Activated CD4-positive, alpha-beta T cell treated with anti-CD3 and anti-CD28 coated beads for 1 hour (primary cell): ENCODE results near the gene SASH3.

Experiments
- DNase-seq: peaks from one replicate; pipeline ENCODE4 v3.0.0-alpha.2; 2020

The SASH3 gene

DNA sequence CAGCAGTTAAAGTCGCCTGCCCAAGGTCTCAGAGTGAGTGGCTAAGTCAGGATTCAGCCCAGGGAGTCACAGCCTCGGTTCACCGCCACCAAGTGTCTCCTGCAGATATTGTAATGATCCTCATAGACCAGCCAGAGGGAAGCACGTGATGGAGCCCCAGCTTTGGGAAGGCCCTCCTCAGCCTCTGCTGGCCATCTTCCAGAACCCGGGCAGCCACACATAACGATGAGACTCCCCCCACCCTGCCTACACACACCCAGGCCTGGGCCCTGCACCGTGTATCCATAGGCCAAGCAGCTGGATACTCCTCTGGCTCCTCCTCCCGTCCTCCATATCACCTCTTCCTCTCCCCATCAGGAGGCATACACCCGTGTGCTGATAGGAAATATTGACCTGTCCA lies 19.6 kb upstream of the SASH3 start:
- no peak for DNase-seq

GRCh38 chrX:129760981-129761380 lies 18.8 kb upstream of the SASH3 start:
- no peak for DNase-seq

DNA sequence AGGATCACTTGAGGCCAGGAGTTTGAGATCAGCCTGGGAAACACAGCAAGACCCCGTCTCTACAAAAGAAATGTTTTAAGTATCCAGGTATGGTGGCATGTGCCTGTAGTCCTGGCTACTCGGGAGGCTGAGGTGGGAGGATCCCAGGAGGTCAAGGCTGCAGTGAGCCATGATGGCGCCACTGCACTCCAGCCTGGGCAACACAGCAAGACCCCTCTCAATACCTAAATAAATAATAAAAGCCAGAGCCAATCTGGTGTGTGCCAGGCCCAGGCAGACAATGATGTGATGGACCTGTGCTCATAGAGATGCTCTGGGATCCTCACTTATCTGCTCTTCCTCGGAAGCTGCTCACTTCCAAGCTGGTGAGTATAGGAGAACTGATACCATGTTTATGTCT lies 18.2 kb upstream of the SASH3 start:
- DNase-seq = no peak

DNA sequence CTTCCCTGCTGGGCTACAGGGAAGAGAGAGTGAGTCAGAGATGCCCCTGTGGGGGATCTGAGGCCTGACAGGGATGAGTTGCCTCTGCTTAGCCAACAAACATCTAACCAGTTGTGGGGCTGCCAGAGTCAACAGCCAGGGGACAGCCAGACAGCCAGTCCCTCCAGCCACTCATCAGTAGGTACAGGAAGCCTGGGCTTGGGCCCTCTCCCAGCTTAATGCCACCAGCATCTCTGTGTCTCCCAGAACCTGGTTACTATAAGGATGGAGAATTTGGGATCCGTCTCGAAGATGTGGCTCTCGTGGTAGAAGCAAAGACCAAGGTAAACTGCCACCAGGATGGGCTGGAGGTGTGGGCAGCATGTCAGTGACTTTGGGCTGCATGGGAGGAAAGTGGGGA lies 17.3 kb upstream of the SASH3 start:
- DNase-seq = no peak

DNA sequence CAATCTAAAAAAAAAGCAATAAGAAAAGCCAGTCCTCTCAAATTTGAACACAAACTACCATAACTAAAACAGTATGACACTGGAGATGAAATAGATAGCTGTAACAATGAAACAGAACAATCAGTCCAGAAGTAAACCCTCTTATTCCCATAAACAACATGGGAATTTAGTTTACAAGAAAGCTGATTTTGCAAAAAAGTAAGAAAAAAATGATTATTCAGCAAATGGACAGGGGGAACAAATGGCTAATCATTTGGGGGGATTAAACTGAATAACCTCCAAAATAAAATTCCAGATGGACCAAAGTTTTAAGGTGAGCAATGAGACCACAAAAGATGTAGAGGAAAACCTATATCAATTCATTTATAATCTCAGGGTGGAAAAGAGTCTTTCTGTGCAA lies 16.1 kb upstream of the SASH3 start:
- DNase-seq = no peak

GRCh38 chrX:129768186-129768585 lies 11.6 kb upstream of the SASH3 start:
- DNase-seq = no peak

DNA sequence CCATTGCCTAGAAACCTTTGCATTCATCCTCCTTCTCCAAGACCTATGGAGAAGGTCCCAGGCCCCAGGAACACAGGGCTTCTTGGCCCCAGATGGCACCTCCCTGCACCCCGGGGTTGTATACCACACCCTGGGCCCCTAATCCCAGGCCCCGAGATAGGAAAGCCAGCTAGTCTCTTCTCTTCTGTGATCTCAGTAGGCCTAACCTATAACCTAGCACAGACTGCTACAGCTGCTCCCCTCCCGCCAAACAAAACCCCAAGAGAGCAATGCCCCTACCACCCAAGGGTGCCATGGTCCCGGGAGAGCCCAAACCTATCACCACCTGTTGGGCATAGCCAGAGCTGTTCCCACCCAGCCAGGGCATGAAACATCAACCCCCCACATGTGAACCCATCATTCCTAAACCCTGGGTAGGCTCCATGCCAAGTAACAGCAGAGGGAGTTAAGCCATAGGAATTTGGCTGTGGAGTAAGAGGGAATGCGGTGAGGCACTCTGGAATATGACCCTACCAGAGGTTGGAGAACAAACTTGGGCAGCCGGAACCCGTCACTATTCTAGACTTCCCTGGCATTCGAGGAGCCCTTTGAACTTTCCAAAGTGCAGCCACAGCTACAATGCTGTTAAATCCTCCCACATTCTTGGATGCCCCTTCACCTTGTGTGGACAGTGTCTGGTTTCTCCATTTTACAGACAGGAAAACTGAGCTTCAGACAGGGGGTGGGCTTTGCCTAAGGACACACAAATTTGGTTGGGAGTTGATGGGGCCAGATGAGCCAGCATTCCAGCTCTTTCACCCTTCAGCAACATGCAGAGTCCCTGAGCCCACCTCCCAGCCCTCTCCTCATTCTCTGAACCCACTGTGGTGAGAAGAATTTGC lies 10.9 kb upstream of the SASH3 start:
- DNase-seq = no peak

GRCh38 chrX:129769467-129770154 lies 10.1 kb upstream of the SASH3 start:
- peak; percentile 56 for DNase-seq

- no peak for DNase-seq
Observed at GRCh38 chrX:129771266-129771995, 8.3 kb upstream of the SASH3 start.

- no peak for DNase-seq
Observed at GRCh38 chrX:129772796-129773431, 6.8 kb upstream of the SASH3 start.

DNA sequence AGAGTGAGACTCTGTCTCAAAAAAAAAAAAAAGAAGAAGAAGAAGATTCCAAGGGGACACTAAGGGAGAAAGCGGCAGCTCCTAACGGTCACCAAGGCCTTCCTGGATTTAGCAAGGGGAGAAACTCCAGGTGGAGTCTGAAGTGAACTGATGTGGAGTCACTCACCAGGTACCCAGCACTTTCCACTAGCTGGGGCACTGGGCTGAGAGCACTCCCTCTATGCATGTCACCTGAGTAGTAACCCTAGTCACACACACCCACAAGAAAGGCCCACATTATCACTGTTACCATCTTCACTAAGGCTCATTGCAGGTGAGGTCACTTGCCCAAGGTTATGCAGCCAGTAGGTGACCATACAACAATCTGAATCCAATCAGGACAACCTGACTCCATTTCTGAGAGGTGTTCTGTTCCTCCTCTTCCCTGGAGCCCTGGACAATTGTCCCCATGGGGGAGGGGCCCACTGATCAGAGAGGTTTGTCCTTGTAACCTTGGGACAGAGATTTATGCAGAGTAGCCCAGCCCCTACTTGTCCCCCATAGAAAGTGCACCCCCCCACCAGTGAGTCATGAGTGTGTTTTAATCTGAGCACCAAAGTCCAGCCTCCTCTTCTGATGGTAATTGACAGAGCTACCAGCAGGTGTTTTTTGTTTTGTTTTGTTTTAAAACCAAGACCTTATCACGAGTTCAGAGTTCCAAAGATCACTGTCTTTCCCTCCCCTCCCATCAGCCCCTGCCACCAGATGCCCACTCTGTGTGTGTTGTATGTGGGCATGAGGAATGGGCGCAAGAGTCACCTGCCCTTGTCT lies 5.9 kb upstream of the SASH3 start:
- no peak for DNase-seq

DNA sequence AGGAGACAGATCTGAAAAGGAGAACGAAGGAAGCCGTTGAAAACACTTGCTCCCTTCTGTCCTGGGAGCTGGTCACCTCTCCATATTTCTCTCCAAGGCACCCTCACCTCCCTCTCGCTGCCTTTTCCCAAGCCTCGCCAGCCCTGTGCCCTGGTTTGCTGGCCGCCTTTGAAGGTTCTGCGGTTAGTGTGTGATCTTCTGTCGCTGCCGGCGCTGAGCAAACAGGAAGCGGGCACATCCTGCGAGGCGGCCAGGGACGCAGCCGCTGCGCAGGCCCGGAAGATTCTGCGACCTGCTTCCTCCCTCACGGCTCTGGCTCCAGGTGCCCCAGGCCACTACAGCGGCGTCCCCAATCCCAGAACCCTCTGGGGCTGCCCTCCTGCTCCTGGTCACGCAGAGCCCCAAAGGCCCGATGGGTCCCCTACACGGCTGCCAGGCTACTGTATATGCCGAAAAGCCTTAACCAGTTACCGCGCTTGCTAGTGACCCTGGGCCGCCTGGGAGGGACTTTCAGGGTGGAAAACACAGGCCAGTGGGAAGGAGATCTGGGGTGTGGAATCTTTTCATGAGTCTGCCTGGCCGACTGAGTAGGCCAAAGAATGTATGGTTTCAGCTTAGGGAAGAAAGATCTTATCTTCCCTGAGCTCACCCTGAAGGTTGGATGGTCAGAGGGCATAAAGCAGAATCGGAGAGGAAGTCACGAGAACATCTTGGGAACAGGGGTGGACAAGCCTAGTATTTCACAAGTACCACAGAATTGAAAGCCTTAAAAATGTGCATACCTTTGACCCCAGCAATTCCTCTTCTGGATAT lies 2.3 kb upstream of the SASH3 start:
- peak; percentile 54 for DNase-seq

- DNase-seq = no peak
Observed at GRCh38 chrX:129779086-129779672, 570 bp upstream of the SASH3 start.

GRCh38 chrX:129780441-129781105 lies 824 bp downstream of the SASH3 start:
- no peak for DNase-seq

DNA sequence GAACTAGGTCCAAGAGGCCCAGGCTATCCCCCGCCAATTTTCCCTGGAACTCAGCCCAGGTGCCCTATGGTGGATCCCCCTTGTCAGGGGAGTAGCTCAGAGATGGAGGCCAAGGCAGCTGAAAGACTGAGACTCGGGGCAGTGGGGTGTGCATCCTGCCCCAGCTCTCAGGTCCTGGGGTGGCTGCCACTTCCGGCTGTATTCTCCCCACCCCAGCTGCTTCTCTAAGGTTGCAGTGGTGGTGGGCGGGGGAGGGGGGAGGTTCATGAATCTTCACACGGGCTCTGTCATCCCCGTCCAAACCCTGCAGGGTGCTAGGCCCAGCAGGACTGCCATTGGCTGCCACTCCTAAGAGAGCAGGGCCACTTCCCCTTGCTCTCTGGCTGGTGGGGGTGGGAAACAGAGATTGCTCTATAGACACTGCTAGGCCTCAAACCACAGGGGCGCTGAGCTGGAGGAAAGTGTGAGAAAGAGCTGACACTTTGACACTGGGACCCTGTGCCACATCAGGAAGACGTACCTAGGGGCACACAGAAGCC lies 1.5 kb downstream of the SASH3 start:
- DNase-seq = peak; percentile 61

GRCh38 chrX:129781680-129782495 lies 2.1 kb downstream of the SASH3 start:
- no peak for DNase-seq

DNA sequence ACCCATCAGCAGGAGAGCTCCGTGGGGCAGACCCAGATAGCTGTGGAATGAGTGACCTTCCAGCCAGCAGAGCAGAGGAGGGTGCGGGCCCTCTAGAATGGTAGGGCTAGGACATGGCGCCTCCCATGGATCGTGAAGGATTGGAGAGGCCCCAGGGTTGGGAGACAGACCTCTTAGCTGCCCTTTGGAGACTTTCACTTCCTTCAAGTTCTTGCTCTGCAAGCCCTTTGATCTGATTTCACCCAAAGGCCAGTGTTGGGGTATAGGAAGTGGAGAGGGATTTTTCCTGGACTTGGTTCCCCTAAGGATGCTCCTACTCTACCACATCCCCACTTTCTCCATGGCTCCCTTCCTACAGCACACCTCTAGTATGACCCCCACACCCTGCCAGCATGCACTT lies 3.0 kb downstream of the SASH3 start:
- DNase-seq = no peak

GRCh38 chrX:129783291-129783713 lies 3.6 kb downstream of the SASH3 start:
- no peak for DNase-seq

GRCh38 chrX:129784371-129784770 lies 4.6 kb downstream of the SASH3 start:
- no peak for DNase-seq
